Ishikawa (cell line): ENCODE data around the gene COMTD1.

Experiments used
- CEBPB ChIP-seq: IDR thresholded peaks from 2 replicates; pipeline ENCODE4 v1.6.1; 2012
- EP300 ChIP-seq: IDR thresholded peaks from 2 replicates; pipeline ENCODE4 v1.6.1; 2012; ENCODE audit warnings: borderline replicate concordance
- FOXM1 ChIP-seq: IDR thresholded peaks from 2 replicates; pipeline ENCODE4 v1.6.1; 2012; ENCODE audit warnings: low read depth, borderline replicate concordance
- NFIC ChIP-seq: IDR thresholded peaks from 2 replicates; pipeline ENCODE4 v1.6.1; 2012
- RAD21 ChIP-seq: IDR thresholded peaks from 2 replicates; pipeline ENCODE4 v1.6.1; 2012; ENCODE audit warnings: low read depth
- TAF1 ChIP-seq: IDR thresholded peaks from 2 replicates; pipeline ENCODE4 v1.6.1; 2012; ENCODE audit warnings: low read depth, mild to moderate bottlenecking
- TCF12 ChIP-seq: IDR thresholded peaks from 2 replicates; pipeline ENCODE4 v1.6.1; 2012; ENCODE audit warnings: low read depth
- YY1 ChIP-seq: IDR thresholded peaks from 2 replicates; pipeline ENCODE4 v1.6.1; 2012; ENCODE audit warnings: low read depth
- TF ChIP-seq, protein P1 (sequence below): IDR thresholded peaks from 2 replicates; pipeline ENCODE4 v1.6.1; 2012; ENCODE audit warnings: low read depth, mild to moderate bottlenecking
- TF ChIP-seq, protein P2 (sequence below): IDR thresholded peaks from 2 replicates; pipeline ENCODE4 v1.6.1; 2012

DNA sequence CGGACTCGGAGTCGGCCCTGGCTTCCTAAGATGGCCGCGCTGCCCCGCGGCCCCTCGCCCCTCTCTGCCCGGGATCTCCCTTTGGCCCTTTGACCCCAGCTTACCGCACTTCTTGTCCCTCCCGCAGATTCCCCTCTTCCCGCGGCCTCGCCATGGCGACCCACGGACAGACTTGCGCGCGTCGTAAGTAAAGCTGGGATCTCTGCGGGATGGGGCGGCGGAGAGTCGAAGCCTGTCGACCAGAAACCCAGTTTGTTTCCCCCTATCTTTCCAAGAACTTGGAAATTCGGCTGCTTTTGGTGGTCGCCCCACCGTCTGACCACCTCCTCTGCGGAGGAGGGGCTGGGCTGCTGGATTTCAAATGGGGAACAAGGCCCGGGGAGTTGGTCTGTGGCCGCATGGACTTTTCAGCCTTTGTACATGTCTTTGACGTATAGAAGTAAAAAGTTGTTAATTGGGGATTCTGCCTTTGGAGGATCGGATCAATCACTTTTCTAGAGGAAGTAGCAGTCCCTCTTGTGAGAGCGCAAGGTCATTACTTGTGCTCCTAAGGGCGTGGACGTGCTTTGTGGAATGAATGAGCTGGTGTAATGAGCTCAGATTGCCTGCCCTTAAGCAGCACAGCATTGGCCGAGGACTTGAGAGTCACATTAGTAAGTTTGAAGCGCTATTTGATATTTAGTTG is 24.6 kb downstream of the COMTD1 start:
- TF ChIP-seq, protein P1, sequence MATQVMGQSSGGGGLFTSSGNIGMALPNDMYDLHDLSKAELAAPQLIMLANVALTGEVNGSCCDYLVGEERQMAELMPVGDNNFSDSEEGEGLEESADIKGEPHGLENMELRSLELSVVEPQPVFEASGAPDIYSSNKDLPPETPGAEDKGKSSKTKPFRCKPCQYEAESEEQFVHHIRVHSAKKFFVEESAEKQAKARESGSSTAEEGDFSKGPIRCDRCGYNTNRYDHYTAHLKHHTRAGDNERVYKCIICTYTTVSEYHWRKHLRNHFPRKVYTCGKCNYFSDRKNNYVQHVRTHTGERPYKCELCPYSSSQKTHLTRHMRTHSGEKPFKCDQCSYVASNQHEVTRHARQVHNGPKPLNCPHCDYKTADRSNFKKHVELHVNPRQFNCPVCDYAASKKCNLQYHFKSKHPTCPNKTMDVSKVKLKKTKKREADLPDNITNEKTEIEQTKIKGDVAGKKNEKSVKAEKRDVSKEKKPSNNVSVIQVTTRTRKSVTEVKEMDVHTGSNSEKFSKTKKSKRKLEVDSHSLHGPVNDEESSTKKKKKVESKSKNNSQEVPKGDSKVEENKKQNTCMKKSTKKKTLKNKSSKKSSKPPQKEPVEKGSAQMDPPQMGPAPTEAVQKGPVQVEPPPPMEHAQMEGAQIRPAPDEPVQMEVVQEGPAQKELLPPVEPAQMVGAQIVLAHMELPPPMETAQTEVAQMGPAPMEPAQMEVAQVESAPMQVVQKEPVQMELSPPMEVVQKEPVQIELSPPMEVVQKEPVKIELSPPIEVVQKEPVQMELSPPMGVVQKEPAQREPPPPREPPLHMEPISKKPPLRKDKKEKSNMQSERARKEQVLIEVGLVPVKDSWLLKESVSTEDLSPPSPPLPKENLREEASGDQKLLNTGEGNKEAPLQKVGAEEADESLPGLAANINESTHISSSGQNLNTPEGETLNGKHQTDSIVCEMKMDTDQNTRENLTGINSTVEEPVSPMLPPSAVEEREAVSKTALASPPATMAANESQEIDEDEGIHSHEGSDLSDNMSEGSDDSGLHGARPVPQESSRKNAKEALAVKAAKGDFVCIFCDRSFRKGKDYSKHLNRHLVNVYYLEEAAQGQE, result no peak
- TF ChIP-seq, protein P2, sequence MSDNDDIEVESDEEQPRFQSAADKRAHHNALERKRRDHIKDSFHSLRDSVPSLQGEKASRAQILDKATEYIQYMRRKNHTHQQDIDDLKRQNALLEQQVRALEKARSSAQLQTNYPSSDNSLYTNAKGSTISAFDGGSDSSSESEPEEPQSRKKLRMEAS, result no peak; the same call in 1 of the 2 replicates
- no peak for TF ChIP-seq TCF12
- no peak for TF ChIP-seq TAF1
- TF ChIP-seq EP300, result no peak
- no peak for TF ChIP-seq RAD21
- peak; percentile 87 for TF ChIP-seq YY1
- no peak for TF ChIP-seq NFIC
- TF ChIP-seq FOXM1, result no peak
- TF ChIP-seq CEBPB, result no peak
